Measurements from ENCODE around the gene DYRK1B.

DNA sequence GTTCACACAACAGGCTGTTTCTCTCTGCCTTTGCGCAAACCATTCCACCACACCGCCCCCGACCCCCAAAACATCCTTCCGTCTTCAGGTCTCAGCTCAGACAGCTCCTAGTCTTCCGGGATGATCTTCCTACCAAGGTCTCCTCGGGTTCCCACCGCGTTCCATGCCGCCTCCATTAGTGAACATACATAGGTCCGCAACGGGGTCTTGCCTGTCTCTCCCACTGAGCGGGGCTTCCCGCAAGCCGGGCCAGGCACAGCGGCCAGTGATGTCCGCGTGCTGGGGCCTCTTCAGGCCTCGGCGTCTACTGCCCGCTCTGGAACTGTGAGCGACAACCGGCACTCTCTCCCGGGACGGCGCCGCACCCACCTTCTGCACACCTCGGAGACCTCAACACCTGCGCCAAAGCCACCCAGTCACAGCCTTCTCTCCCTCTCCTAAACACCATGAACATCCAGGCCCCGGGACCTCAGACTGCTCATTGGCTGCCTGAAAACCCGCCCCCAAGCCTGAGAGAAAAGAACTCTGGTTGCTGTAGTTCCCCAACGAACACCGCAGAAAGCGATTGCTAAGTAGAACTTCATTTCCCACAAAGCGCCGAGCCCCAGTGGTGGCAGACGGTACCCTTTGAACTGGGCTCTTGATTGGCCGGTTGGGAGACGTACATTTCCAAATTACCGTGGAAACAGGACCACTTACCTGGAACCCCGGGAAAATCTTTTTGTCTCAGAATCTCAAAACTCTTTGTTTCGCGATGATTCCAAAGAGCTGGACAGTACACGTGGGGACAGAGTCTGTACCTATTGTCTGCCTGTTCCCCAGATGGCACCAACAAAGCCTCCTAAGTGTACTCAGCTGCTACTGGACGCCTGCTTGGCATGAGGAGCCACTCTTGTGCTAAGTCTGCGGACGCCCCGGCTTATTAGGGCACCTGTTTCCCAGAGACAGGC is 9.5 kb downstream of the DYRK1B start:
- TF ChIP-seq, protein P1, sequence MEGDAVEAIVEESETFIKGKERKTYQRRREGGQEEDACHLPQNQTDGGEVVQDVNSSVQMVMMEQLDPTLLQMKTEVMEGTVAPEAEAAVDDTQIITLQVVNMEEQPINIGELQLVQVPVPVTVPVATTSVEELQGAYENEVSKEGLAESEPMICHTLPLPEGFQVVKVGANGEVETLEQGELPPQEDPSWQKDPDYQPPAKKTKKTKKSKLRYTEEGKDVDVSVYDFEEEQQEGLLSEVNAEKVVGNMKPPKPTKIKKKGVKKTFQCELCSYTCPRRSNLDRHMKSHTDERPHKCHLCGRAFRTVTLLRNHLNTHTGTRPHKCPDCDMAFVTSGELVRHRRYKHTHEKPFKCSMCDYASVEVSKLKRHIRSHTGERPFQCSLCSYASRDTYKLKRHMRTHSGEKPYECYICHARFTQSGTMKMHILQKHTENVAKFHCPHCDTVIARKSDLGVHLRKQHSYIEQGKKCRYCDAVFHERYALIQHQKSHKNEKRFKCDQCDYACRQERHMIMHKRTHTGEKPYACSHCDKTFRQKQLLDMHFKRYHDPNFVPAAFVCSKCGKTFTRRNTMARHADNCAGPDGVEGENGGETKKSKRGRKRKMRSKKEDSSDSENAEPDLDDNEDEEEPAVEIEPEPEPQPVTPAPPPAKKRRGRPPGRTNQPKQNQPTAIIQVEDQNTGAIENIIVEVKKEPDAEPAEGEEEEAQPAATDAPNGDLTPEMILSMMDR (conservative IDR thresholded peaks at IDR 0.05), result no peak
- TF ChIP-seq EZH2 (IDR thresholded peaks at IDR 0.05; ENCODE audit: low read depth), result no peak

Measured in PC-9 (cell line).